Cardiac muscle cell (in vitro differentiated cells and primary cell): ENCODE results near the gene BCAS3. TPM values are rescaled to one million over a fixed set of nuclear protein-coding genes. Genes with fewer than 3 reads are reported as not detected.

Experiments used
- DNase-seq, 2 donors: peaks; one replicate each; pipeline versions ENCODE4 v3.0.0 to v3.0.0-alpha.2; 2010 to 2017; ENCODE audit warnings: low read depth in 1 of 2, low spot score in 1 of 2
- H3K27ac ChIP-seq: fragments of 200-600 bp; sonication (generic); 2 replicates; pipeline ENCODE4 v1.5.1; 2016
- H3K27me3 ChIP-seq: fragments of 200-600 bp; sonication (generic); 2 replicates; pipeline ENCODE4 v1.6.0; 2016; ENCODE audit warnings: control low read depth
- H3K36me3 ChIP-seq: fragments of 200-600 bp; sonication (generic); 2 replicates; pipeline ENCODE4 v1.5.1; 2016; ENCODE audit warnings: control low read depth
- H3K4me1 ChIP-seq: fragments of 200-600 bp; sonication (generic); 2 replicates; pipeline ENCODE4 v1.8.1; 2017; ENCODE audit warnings: low read depth, mild to moderate bottlenecking, mixed run types
- H3K4me3 ChIP-seq: fragments of 200-600 bp; sonication (generic); 2 replicates; pipeline ENCODE4 v1.5.1; 2016; ENCODE audit warnings: mild to moderate bottlenecking
- H3K9me3 ChIP-seq: fragments of 200-600 bp; sonication (generic); 2 replicates; pipeline ENCODE4 v1.5.1; 2017; ENCODE audit warnings: low read depth, mild to moderate bottlenecking, control low read depth
- polyA plus RNA-seq: library from polyadenylated mRNA; unstranded; fragments of >200 nt; fragmentation: Nextera tagmentation; extraction: Ambion mirVana; gene quantifications from 2 replicates; pipeline ENCODE4 v1.2.1, GENCODE V29; 2016
- total RNA-seq: library from RNA; depleted of rRNA; stranded (reverse); fragments of >200 nt; gene quantifications from 2 replicates; pipeline ENCODE4 v1.2.3, GENCODE V29; 2016
- TF ChIP-seq, protein P1 (sequence below): IDR thresholded peaks from 2 replicates; pipeline ENCODE4 v1.5.1; 2012; ENCODE audit warnings: low read depth, mild to moderate bottlenecking, low read length

The BCAS3 gene
- total and polyA plus RNA-seq, 2 experiments from 2014 or later, result 36.5 to 39.6 TPM

DNA sequence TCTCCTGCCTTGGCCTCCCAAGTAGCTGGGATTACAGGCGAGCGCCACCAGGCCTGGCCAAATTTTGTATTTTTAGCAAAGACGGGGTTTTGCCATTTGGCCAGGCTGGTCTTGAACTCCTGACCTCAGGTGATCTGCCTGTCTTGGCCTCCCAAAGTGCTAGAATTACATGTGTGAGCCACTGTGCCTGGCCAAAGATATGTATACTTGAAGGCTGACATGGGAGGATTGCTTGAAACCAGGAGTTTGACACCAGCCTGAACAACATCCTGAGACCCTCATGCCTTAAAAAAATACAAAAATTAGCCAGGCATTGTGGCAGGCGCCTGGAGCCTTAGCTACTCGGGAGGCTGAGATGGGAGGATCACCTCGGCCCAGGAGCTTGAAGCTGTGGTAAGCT lies 3.1 kb downstream of the BCAS3 start:
- H3K27ac ChIP-seq, result no peak overlapping the region
- H3K36me3 ChIP-seq, result peaks cover 2% of the 10 kb centered on the region
- peaks cover 5% of the 10 kb centered on the region for H3K4me1 ChIP-seq
- TF ChIP-seq, protein P1, sequence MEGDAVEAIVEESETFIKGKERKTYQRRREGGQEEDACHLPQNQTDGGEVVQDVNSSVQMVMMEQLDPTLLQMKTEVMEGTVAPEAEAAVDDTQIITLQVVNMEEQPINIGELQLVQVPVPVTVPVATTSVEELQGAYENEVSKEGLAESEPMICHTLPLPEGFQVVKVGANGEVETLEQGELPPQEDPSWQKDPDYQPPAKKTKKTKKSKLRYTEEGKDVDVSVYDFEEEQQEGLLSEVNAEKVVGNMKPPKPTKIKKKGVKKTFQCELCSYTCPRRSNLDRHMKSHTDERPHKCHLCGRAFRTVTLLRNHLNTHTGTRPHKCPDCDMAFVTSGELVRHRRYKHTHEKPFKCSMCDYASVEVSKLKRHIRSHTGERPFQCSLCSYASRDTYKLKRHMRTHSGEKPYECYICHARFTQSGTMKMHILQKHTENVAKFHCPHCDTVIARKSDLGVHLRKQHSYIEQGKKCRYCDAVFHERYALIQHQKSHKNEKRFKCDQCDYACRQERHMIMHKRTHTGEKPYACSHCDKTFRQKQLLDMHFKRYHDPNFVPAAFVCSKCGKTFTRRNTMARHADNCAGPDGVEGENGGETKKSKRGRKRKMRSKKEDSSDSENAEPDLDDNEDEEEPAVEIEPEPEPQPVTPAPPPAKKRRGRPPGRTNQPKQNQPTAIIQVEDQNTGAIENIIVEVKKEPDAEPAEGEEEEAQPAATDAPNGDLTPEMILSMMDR, result no peak
- H3K4me3 ChIP-seq, result no peak overlapping the region
- no peaks in the 10 kb centered on the region for H3K9me3 ChIP-seq
- DNase-seq, result no peak
- no peaks in the 10 kb centered on the region for H3K27me3 ChIP-seq

DNA sequence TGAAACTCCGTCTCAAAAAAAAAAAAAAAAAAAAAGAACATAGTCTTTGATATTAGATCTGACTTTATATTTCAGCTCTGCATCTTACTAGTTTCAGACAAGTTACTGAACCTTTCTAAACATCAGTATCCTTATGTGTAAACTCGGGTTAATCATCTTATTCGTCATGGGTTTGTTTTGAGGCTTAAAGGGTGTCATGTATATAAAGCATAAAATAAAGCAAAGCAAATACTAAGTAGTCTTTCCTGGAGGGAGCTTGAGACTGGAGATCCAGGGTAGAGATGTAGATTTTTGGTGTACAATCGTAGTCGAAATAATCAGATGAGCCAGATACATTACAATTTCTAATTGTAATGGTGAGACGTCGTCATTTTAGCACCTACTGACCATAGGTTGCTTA lies 7.8 kb downstream of the BCAS3 start:
- H3K27ac ChIP-seq, result no peak overlapping the region
- no peaks in the 10 kb centered on the region for H3K9me3 ChIP-seq
- no peaks in the 10 kb centered on the region for H3K4me1 ChIP-seq
- H3K36me3 ChIP-seq, result peaks cover 32% of the 10 kb centered on the region
- TF ChIP-seq, protein P1, result no peak
- H3K4me3 ChIP-seq, result no peak overlapping the region
- no peak for DNase-seq
- H3K27me3 ChIP-seq, result no peaks in the 10 kb centered on the region

- H3K4me1 ChIP-seq, result no peaks in the 10 kb centered on the region
- H3K27ac ChIP-seq, result no peak overlapping the region
- no peaks in the 10 kb centered on the region for H3K9me3 ChIP-seq
- H3K4me3 ChIP-seq, result no peak overlapping the region
- peaks cover 3% of the 10 kb centered on the region for H3K36me3 ChIP-seq
- H3K27me3 ChIP-seq, result no peaks in the 10 kb centered on the region
- TF ChIP-seq, protein P1, result no peak
- no peak for DNase-seq
These were observed 18.3 kb downstream of the BCAS3 start for GRCh38 chr17:60695960-60696359.

- DNase-seq, result no peak
- Histone ChIP-seq H3K36me3 (no peaks in the 10 kb centered on the region), H3K27me3 (no peaks in the 10 kb centered on the region), H3K4me1 (no peaks in the 10 kb centered on the region), H3K27ac (no peak overlapping the region), H3K4me3 (no peak overlapping the region), H3K9me3 (no peaks in the 10 kb centered on the region)
- TF ChIP-seq, protein P1, result no peak
These were observed 21.4 kb downstream of the BCAS3 start for GRCh38 chr17:60699090-60699489.

DNA sequence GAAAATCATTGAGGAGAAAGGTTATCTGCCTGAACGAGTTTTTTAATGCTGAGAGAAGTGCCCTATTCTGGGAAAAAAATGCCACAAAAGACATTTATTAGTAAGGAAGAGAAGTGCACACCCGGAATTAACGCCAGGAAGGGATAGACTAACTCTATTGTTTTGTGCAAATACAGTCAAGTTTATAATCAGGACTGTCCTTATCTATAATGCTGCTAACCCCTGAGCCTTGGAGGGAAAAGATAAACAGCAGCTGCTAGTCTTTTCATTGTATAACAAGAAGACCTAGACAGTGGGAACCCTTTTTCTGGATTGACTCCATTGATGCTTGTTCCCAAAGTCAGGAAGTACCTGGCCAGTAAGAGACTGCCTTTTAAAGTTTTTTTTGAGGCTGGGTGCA lies 26.5 kb downstream of the BCAS3 start:
- no peak for DNase-seq
- Histone ChIP-seq H3K4me3 (no peak overlapping the region), H3K4me1 (no peaks in the 10 kb centered on the region), H3K9me3 (no peaks in the 10 kb centered on the region), H3K27ac (no peak overlapping the region), H3K27me3 (no peaks in the 10 kb centered on the region), H3K36me3 (no peaks in the 10 kb centered on the region)
- TF ChIP-seq, protein P1, result no peak

DNA sequence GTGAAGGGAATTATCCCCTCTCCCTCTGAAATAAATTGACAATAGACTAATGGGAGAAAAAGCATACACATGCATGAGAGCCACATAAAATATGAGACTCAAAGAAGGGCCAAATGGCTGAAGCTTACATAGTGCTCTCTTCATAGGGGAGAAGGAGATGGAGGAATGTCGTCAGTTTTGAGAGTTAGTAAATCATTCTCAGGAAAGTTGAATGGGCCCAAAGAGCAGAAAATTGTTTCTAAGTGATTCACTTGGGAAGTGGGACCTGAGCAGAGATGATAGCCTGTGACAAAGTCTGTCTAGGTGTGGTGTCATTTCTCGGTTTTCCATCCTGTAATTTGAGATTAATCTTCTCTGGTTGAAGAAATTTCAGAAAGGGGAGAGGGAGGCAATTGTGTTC lies 35.0 kb downstream of the BCAS3 start:
- TF ChIP-seq, protein P1, result no peak
- Histone ChIP-seq H3K27ac (no peak overlapping the region), H3K9me3 (no peaks in the 10 kb centered on the region), H3K27me3 (no peaks in the 10 kb centered on the region), H3K36me3 (no peaks in the 10 kb centered on the region), H3K4me3 (no peak overlapping the region), H3K4me1 (no peaks in the 10 kb centered on the region)
- DNase-seq, result no peak
